SU-DHL-6 (cell line): ENCODE results near the gene NUMA1.

Experiments used
- H2AFZ ChIP-seq: fragments of 200-600 bp; sonication (generic); 2 replicates; pipeline ENCODE4 v1.6.1; 2014; ENCODE audit warnings: low read depth, mild to moderate bottlenecking, moderate library complexity, mixed read lengths, antibody characterized with exemption, low read length; ENCODE audit not compliant: severe bottlenecking
- H3F3A ChIP-seq: fragments of 200-600 bp; shearing (Covaris generic); 2 replicates; pipeline ENCODE4 v1.6.0; 2016; ENCODE audit warnings: antibody characterized with exemption, mild to moderate bottlenecking; ENCODE audit not compliant: insufficient read depth
- H3K27ac ChIP-seq: fragments of 200-600 bp; sonication (generic); 2 replicates; pipeline ENCODE4 v1.5.1; 2016; ENCODE audit warnings: low read depth, mild to moderate bottlenecking, low read length, moderate library complexity, mixed read lengths
- H3K27me3 ChIP-seq: fragments of 200-600 bp; sonication (generic), shearing (Covaris generic); 2 replicates; pipeline ENCODE4 v1.6.0; 2014; ENCODE audit warnings: mild to moderate bottlenecking, low read length
- H3K36me3 ChIP-seq: fragments of 200-600 bp; sonication (generic); 2 replicates; pipeline ENCODE4 v1.6.1; 2014; ENCODE audit warnings: mild to moderate bottlenecking, low read length, mixed read lengths
- H3K4me2 ChIP-seq: fragments of 300-600, 200-600 bp; shearing (Covaris generic), sonication (generic); 2 replicates; pipeline ENCODE4 v1.6.0; 2014; ENCODE audit warnings: low read length, low read depth, mild to moderate bottlenecking; ENCODE audit not compliant: poor library complexity, severe bottlenecking
- H3K4me3 ChIP-seq: fragments of 200-600 bp; sonication (generic); 2 replicates; pipeline ENCODE4 v1.5.1; 2014; ENCODE audit warnings: antibody characterized with exemption, low read length, mild to moderate bottlenecking, mixed read lengths; ENCODE audit not compliant: insufficient read depth, poor library complexity, severe bottlenecking
- H3K79me2 ChIP-seq: fragments of 200-600 bp; sonication (generic); 2 replicates; pipeline ENCODE4 v1.6.1; 2014; ENCODE audit warnings: mild to moderate bottlenecking, low read length, moderate library complexity; ENCODE audit not compliant: insufficient read depth
- H3K9ac ChIP-seq: fragments of 200-600 bp; sonication (generic); 2 replicates; pipeline ENCODE4 v1.7.0; 2014; ENCODE audit warnings: mild to moderate bottlenecking, low read length
- H3K9me2 ChIP-seq: fragments of 200-600 bp; sonication (generic); replicated peaks from 2 replicates; pipeline ENCODE4 v1.6.1; 2014; ENCODE audit warnings: low read length; ENCODE audit not compliant: insufficient read depth
- H3K9me3 ChIP-seq: fragments of 200-600 bp; sonication (generic); 2 replicates; pipeline ENCODE4 v1.6.1; 2014; ENCODE audit warnings: low read length, mixed read lengths; ENCODE audit not compliant: insufficient read depth
- H4K20me1 ChIP-seq: fragments of 200-600 bp; sonication (generic); 2 replicates; pipeline ENCODE4 v1.6.1; 2014; ENCODE audit warnings: low read depth, mild to moderate bottlenecking, antibody characterized with exemption, low read length, moderate library complexity, mixed read lengths
- EZH2phosphoT487 ChIP-seq: fragments of 200-600 bp; sonication (generic), shearing (Covaris generic); conservative IDR thresholded peaks from 2 replicates; pipeline ENCODE4 v1.6.1; 2018; ENCODE audit warnings: mild to moderate bottlenecking, antibody characterized with exemption, low read length, moderate library complexity, mixed read lengths
- TF ChIP-seq, protein P1 (sequence below): fragments of 200-600 bp; sonication (generic); IDR thresholded peaks from one replicate; pipeline ENCODE4 v1.5.1; 2017; ENCODE audit warnings: antibody characterized with exemption, mild to moderate bottlenecking, low read length, moderate library complexity; ENCODE audit not compliant: insufficient read depth, poor library complexity, severe bottlenecking

Gene NUMA1

DNA sequence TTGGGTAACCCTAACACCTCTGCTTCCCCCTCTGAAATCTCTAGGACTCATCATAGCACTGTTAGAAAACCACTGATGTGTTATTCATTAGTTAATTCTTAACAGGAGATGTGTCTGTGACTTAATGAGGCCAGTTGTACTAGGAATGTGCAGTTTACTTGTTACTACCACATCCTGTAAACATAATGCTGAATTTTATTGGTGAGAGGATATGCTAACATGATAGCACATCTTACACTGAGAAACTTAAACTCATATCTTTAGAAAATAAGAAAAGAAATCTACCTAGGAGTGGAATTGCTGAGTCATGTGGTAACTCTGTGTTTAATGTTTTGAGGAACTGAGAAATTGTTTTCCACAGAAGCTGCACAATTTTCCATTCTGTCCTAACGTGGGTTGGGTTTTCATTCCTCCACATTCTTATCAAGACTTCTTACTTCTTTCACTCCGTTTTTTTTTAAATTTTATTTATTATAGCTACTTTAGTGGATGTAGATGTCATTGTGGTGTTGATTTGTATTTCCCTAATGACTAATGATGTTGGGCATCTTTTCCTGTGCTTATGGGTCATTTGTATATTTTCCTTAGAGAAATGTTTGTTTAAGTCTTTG lies 117.8 kb downstream of the NUMA1 start:
- no peaks in the 10 kb centered on the region for H3K9me3 ChIP-seq
- H3K4me2 ChIP-seq: no peak overlapping the region
- H4K20me1 ChIP-seq: no peaks in the 10 kb centered on the region
- H3K4me3 ChIP-seq: no peak overlapping the region
- peak overlapping the region; percentile 14; the same call in 1 of the 2 replicates for H3K27ac ChIP-seq
- no peaks in the 10 kb centered on the region for H3F3A ChIP-seq
- H3K36me3 ChIP-seq: peaks cover 4% of the 10 kb centered on the region; the same call in 1 of the 2 replicates
- no peaks in the 10 kb centered on the region for H3K79me2 ChIP-seq
- no peak for TF ChIP-seq EZH2phosphoT487
- TF ChIP-seq, protein P1, sequence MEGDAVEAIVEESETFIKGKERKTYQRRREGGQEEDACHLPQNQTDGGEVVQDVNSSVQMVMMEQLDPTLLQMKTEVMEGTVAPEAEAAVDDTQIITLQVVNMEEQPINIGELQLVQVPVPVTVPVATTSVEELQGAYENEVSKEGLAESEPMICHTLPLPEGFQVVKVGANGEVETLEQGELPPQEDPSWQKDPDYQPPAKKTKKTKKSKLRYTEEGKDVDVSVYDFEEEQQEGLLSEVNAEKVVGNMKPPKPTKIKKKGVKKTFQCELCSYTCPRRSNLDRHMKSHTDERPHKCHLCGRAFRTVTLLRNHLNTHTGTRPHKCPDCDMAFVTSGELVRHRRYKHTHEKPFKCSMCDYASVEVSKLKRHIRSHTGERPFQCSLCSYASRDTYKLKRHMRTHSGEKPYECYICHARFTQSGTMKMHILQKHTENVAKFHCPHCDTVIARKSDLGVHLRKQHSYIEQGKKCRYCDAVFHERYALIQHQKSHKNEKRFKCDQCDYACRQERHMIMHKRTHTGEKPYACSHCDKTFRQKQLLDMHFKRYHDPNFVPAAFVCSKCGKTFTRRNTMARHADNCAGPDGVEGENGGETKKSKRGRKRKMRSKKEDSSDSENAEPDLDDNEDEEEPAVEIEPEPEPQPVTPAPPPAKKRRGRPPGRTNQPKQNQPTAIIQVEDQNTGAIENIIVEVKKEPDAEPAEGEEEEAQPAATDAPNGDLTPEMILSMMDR: no peak
- no peaks in the 10 kb centered on the region for H3K9me2 ChIP-seq
- no peak overlapping the region for H2AFZ ChIP-seq
- no peak overlapping the region for H3K9ac ChIP-seq
- H3K27me3 ChIP-seq: no peaks in the 10 kb centered on the region

GRCh38 chr11:71955898-71956456 lies 124.4 kb downstream of the NUMA1 start:
- H4K20me1 ChIP-seq: 0 out of 2 replicates have a peak, but pooled peaks cover 5% of the 10 kb centered on the region
- no peaks in the 10 kb centered on the region for H3K27me3 ChIP-seq
- TF ChIP-seq, protein P1: no peak
- no peak for TF ChIP-seq EZH2phosphoT487
- no peak overlapping the region for H3K27ac ChIP-seq
- no peaks in the 10 kb centered on the region for H3F3A ChIP-seq
- no peak overlapping the region for H3K4me2 ChIP-seq
- no peak overlapping the region for H3K4me3 ChIP-seq
- no peak overlapping the region for H3K9ac ChIP-seq
- no peaks in the 10 kb centered on the region for H3K9me3 ChIP-seq
- H3K9me2 ChIP-seq: no peaks in the 10 kb centered on the region
- no peak overlapping the region for H2AFZ ChIP-seq
- H3K79me2 ChIP-seq: peaks cover 3% of the 10 kb centered on the region; the same call in 1 of the 2 replicates
- H3K36me3 ChIP-seq: no peaks in the 10 kb centered on the region
